Femur (tissue), 1 donor: ENCODE results near the gene RBCK1.
A peak's percentile ranks its signal among the peaks of the same experiment; 100 is the strongest.
"Not testable (repeated sequence)": the region's sequence is repeated elsewhere in the genome, so short reads cannot be mapped to it uniquely, and the experiment has no call there.

Source experiments
- DNase-seq: peaks from one replicate; pipeline ENCODE4 v3.0.0-alpha.2; 2017

The RBCK1 gene

GRCh38 chr20:376089-376488 lies 32.0 kb upstream of the RBCK1 start:
- DNase-seq = no peak

- DNase-seq = no peak
Observed at GRCh38 chr20:376750-377149, 31.3 kb upstream of the RBCK1 start.

DNA sequence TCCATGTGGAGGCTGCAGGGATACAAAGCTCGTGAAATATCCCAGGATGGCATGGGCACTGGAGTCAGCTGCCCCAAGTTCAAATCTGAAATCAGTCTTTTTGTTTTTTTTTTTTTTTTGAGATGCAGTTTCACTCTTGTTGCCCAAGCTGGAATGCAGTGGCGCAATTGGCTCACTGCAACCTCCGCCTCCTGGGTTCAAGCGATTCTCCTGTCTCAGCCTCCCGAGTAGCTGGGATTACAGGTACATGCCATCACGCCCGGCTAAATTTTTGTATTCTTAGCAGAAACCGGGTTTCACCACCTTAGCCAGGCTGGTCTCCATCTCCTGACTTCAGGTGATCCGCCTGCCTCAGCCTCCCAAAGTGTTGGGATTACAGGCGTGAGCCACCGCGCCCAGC lies 30.5 kb upstream of the RBCK1 start:
- DNase-seq = not testable (repeated sequence)

DNA sequence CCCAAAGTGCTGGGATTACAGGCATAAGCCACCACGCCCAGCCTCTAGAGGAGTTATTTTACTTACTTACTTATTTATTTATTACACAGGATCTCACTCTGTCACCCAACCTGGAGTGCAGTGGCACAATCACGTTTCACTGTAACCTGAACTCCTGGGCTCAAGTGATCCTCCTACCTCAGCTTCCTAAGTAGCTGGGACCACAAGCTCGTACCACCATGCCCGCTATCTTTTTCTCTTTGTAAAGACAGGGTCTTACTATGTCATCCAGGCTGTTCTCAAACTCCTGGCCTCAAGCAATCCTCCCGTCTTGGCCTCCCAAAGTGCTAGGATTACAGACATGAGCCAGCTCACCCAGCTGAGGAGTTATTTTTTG lies 29.1 kb upstream of the RBCK1 start:
- DNase-seq = no peak

GRCh38 chr20:380763-381580 lies 27.1 kb upstream of the RBCK1 start:
- DNase-seq = peak; percentile 42

DNA sequence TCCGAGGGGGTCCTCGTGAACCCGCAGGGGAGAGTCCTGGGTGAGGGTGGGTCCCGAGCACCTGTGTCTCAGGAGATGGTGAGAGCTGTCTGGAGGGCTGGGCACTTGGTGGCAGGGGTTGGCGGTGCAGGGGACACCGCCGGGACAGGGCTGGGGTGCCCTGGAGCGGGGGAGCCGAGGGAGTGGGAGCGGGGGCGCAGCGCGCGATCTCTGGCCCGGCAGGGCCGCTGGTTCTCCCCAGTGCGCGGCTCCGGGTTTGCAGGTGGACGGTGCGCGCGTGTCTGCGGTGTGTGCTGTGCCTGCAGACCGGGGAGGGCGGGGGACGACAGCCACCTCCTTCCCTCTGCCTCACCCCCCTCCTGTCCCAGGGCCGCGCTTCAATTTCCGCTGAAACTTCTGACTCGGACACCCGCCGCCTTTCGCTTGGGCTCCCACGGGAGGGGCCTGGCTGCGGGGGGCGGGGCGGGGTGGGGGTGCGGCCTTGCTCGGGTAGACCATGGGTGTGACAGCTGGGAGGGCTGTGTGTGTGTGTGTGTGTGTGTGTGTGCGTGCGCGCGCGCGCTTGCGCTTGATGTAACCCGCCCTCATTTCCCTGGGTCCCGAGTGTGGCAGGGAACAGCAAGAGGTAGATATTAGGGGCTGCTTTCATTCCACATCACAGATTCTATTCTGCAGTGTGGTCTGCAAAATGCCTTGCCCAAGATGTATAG lies 26.4 kb upstream of the RBCK1 start:
- DNase-seq = peak; percentile 82

DNA sequence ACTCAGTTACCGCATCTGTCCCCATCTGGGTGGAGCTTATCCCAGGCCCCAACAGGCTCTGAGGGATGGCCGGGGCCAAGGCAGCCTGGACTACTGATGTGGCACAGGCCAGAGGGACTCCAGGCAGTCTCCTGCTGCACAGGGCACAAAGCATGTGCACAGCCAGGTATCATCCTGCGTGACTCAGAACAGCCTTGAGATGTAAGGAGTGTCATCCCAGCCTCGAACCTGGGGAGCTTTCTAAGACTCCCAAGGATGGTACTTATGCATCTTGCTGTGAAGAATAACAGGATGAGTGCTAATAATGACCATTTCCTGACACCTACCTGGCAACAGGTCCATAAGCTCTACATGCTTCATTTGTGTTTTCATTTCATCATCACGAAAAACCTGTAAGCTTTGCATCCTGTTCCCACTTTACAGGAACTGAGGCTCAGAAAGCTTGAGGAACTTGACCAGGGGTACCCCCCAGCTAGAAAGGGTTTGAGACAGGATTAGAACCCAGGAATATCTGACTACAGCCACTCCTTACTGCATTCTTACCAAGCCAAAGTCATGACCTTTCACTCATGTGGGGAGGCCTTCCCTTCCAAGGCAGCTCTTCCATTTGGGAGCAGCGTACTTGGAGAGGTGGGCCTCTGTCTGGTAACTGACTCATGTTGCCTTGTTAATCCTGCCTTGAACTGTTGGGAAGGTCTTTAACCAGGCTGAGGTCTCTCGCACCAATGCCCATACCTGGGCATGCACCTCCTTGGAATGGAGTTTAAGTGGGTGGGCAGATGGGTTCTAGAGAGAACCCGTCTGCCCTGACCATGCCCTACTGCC lies 25.6 kb upstream of the RBCK1 start:
- DNase-seq = no peak

- no peak for DNase-seq
Observed at GRCh38 chr20:383889-384288, 24.2 kb upstream of the RBCK1 start.

- DNase-seq = no peak
Observed at GRCh38 chr20:384723-385122, 23.4 kb upstream of the RBCK1 start.

- DNase-seq = no peak
Observed at GRCh38 chr20:385448-385847, 22.7 kb upstream of the RBCK1 start.

GRCh38 chr20:386634-387033 lies 21.5 kb upstream of the RBCK1 start:
- not testable (repeated sequence) for DNase-seq

DNA sequence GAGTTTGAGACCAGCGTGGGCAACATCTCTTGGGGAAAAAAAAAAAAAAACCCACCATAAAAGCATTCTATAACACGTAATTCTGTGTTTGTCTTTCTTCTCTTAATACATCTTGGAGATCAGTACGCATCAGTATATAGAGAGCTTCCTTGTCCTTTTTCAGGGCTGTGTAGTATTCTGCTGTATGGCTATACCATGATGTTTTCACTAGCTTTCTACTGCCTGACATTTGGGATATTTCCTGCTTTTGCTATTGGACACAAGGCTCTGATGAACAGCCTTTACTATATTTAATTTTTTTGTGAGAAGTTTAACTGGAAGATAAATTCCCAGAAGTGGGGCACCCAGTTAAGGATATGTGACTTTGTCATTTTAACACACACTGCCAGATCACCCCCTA lies 20.6 kb upstream of the RBCK1 start:
- DNase-seq = no peak

DNA sequence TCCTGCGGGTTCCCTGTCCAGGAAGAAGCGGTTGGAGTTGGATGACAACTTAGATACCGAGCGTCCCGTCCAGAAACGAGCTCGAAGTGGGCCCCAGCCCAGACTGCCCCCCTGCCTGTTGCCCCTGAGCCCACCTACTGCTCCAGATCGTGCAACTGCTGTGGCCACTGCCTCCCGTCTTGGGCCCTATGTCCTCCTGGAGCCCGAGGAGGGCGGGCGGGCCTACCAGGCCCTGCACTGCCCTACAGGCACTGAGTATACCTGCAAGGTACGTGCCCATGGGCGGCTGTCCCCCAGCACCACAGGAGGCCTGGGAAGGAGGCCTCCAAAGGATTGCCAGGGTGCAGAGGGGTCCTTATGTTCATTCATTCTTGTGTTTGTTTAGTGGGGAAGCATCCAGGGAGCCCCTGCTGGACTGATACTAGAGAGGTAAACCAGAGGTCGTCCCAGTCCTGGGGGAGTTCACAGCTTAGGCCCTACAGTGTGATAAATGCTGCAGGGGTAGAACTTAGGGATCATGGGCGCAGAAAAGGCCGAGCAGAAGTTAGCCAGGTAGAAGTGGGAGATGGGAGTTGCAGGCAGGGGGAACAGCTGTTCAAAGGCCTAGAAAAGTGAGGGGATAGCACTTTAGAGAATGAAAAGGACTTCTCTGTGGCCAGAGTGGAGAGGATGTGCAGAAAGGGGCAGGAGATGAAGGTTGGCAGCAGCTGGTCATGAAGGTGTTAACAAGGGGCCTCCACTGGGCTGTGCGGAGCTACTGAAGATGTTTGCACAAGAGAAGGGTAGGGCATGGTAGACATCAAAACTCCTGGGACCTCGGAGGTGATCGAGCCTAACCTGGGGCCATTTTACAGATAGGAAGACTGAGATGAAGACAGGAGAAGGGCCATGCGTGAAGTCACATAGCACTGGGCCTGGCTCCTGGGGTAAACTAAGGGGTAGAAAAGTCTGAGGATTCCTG lies 19.8 kb upstream of the RBCK1 start:
- DNase-seq = no peak

GRCh38 chr20:389220-389619 lies 18.9 kb upstream of the RBCK1 start:
- no peak for DNase-seq

DNA sequence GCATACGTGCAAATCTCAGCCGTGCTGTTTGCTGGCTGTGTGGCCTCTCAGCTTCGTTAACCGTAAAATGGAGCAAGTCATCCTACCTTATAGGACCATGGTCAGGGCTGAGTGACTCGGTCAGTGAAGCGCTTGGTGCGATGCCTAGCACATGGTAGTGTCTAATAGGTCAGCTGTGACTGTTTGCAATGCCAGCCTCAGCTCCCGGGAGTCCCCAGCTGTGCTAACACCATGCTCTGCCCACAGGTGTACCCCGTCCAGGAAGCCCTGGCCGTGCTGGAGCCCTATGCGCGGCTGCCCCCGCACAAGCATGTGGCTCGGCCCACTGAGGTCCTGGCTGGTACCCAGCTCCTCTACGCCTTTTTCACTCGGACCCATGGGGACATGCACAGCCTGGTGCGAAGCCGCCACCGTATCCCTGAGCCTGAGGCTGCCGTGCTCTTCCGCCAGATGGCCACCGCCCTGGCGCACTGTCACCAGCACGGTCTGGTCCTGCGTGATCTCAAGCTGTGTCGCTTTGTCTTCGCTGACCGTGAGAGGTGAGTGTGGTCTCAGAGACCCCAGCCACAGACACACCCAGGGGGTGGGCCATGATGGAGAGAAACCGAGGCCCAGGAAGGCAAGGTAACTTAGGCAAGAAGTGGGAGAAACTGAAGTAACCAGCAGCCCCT lies 16.9 kb upstream of the RBCK1 start:
- no peak for DNase-seq

DNA sequence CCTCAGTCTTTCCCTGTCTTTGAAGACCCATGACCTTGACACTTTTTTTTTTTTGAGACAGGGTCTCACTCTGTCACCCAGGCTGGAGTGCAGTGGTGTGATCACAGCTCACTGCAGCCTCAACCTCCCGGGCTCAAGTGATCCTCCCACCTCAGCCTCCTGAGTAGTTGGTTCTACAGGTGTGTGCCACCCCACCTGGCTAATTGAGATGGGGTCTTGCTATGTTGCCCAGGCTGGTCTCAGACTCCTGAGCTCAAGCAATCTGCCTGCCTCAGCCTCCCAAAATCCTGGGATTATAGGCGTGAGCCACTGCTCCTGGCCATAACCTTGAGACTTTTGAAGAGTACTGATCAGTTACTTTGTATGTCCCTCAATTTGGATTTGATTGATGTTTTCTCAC lies 14.8 kb upstream of the RBCK1 start:
- not testable (repeated sequence) for DNase-seq

GRCh38 chr20:396252-396618 lies 11.9 kb upstream of the RBCK1 start:
- no peak for DNase-seq

DNA sequence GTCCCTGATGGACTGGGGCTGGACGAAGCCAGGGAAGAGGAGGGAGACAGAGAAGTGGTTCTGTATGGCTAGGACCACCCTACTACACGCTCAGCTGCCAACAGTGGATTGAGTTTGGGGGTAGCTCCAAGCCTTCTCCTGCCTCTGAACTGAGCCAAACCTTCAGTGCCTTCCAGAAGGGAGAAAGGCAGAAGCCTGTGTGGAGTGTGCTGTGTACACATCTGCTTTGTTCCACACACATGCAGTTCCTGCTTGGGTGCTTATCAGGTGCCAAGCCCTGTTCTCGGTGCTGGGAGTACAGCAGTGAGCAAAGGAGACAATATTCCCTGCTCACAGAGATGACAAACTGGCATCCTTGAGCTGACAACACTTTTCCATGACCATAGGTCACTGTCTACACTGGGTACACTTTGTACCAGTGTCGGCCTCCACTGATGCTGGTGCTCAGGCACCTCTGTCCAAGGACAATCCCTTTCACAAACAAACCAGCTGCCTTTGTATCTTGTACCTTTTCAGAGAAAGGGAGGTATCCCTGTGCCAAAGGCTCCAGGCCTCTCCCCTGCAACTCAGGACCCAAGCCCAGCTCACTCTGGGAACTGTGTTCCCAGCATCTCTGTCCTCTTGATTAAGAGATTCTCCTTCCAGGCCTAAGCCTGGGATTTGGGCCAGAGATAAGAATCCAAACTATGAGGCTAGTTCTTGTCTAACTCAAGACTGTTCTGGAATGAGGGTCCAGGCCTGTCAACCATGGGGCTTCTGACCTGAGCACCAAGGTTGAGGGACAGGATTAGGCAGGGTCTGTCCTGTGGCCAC lies 11.3 kb upstream of the RBCK1 start:
- no peak for DNase-seq

- DNase-seq = no peak
Observed at GRCh38 chr20:397432-398237, 10.5 kb upstream of the RBCK1 start.

DNA sequence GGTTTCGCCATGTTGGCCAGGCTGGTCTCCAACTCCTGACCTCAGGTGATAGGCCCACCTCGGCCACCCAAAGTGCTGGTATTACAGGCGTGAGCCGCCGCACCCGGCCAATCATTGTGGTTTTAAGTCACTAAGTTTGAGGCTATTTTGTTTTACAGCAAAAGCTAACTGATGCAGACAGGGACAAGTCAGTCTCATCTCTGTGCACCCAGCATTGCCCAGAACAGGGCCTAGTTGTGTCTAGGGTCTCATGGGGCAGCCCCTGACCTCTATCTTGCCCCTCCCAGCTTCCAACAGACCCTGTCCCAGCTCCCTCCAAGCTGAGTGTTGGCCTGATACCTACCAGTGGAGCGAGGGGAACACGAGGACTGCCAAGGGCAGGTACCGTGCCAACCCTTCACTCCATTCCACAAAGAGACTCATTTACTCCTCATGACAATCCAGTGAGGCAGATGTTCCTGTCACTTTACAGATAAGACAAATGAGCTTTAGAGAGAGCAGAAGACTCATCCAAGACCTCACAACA lies 8.9 kb upstream of the RBCK1 start:
- no peak for DNase-seq
